GM18499 (cell line): Measurements from ENCODE around the gene C7orf57.

Experiments
- ATAC-seq: cut with Tn5 transposase; IDR thresholded peaks from one replicate; pipeline ENCODE4 v1.9.1; 2021; ENCODE audit warnings: moderate number of reproducible peaks; ENCODE audit not compliant: insufficient read depth, unreplicated experiment

Gene C7orf57

GRCh38 chr7:48105045-48105444 is 69.7 kb downstream of the C7orf57 start:
- no peak for ATAC-seq

GRCh38 chr7:48106906-48107659 is 71.7 kb downstream of the C7orf57 start:
- ATAC-seq, result no peak

GRCh38 chr7:48107926-48108472 is 72.7 kb downstream of the C7orf57 start:
- no peak for ATAC-seq

- no peak for ATAC-seq
Observed at GRCh38 chr7:48108959-48109847, 73.9 kb downstream of the C7orf57 start.

GRCh38 chr7:48109848-48110663 is 74.7 kb downstream of the C7orf57 start:
- ATAC-seq, result peak; percentile 91

- no peak for ATAC-seq
Observed at GRCh38 chr7:48110868-48111267, 75.5 kb downstream of the C7orf57 start.
